ENCODE results near the gene NMNAT2. TPM values are rescaled to one million over a fixed set of nuclear protein-coding genes. Genes with fewer than 3 reads are reported as not detected.

The NMNAT2 gene
- total RNA-seq, 1 donor from 2014 or later: 1.7 TPM

- DNase-seq (ENCODE audit: extremely low spot score in 2 of 2): no peak
- intact Hi-C loops (cut with DNase I): loop anchor here (10.0 kb wide), 1 partner anchor 272 kb away; no protein-coding TSS in a partner anchor
- H3K27ac ChIP-seq: no peak overlapping the region
- TF ChIP-seq POLR2AphosphoS5 (IDR thresholded peaks at IDR 0.05; ENCODE audit: insufficient read depth in 1 of 2, low read depth in 1 of 2) (no peak), POLR2A (IDR thresholded peaks at IDR 0.05) (no peak), CTCF (IDR thresholded peaks at IDR 0.05) (no peak)
- H3K4me1 ChIP-seq: peaks cover 27% of the 10 kb centered on the region
- no peak overlapping the region for H3K4me3 ChIP-seq
- no peaks in the 10 kb centered on the region for H3K27me3 ChIP-seq
- H3K9me3 ChIP-seq: no peaks in the 10 kb centered on the region
- H3K36me3 ChIP-seq: no peaks in the 10 kb centered on the region
Measured at GRCh38 chr1:183237046-183237445, 181.1 kb downstream of the NMNAT2 start.

GRCh38 chr1:183236158-183236725 is 181.9 kb downstream of the NMNAT2 start:
- no peak for TF ChIP-seq CTCF (IDR thresholded peaks at IDR 0.05)
- TF ChIP-seq POLR2A (IDR thresholded peaks at IDR 0.05): no peak
- no peak for TF ChIP-seq POLR2AphosphoS5 (IDR thresholded peaks at IDR 0.05; ENCODE audit: insufficient read depth in 1 of 2, low read depth in 1 of 2)
- intact Hi-C loops (cut with DNase I): loop anchor here (10.0 kb wide), 1 partner anchor 271 kb away; no protein-coding TSS in a partner anchor
- H3K27ac ChIP-seq: peak overlapping the region; percentile 87
- no peaks in the 10 kb centered on the region for H3K27me3 ChIP-seq
- H3K9me3 ChIP-seq: no peaks in the 10 kb centered on the region
- H3K4me3 ChIP-seq: no peak overlapping the region
- peak in 1 of 2 donors; percentile 67 for DNase-seq (ENCODE audit: extremely low spot score in 2 of 2)
- no peaks in the 10 kb centered on the region for H3K36me3 ChIP-seq
- H3K4me1 ChIP-seq: peaks cover 23% of the 10 kb centered on the region

- DNase-seq (ENCODE audit: extremely low spot score in 2 of 2): no peak
- Histone ChIP-seq H3K27ac (peak overlapping the region; percentile 87), H3K27me3 (no peaks in the 10 kb centered on the region), H3K4me3 (peak overlapping the region; percentile 8 to 27), H3K4me1 (peaks cover 22% of the 10 kb centered on the region), H3K36me3 (no peaks in the 10 kb centered on the region), H3K9me3 (no peaks in the 10 kb centered on the region)
- intact Hi-C loops (cut with DNase I): loop anchor here (10.0 kb wide), 1 partner anchor 271 kb away; no protein-coding TSS in a partner anchor
- TF ChIP-seq POLR2A (IDR thresholded peaks at IDR 0.05): no peak
- no peak for TF ChIP-seq CTCF (IDR thresholded peaks at IDR 0.05)
- TF ChIP-seq POLR2AphosphoS5 (IDR thresholded peaks at IDR 0.05; ENCODE audit: insufficient read depth in 1 of 2, low read depth in 1 of 2): no peak
Measured at GRCh38 chr1:183235503-183235902, 182.7 kb downstream of the NMNAT2 start.

GRCh38 chr1:183234660-183235476 is 183.3 kb downstream of the NMNAT2 start:
- DNase-seq (ENCODE audit: extremely low spot score in 2 of 2): peak in 1 of 2 donors; percentile 98
- TF ChIP-seq POLR2A (IDR thresholded peaks at IDR 0.05): no peak
- TF ChIP-seq POLR2AphosphoS5 (IDR thresholded peaks at IDR 0.05; ENCODE audit: insufficient read depth in 1 of 2, low read depth in 1 of 2): peak; percentile 26 to 94
- peak; percentile 28 to 66 (median 45) for TF ChIP-seq CTCF (IDR thresholded peaks at IDR 0.05)
- Histone ChIP-seq H3K27me3 (no peaks in the 10 kb centered on the region), H3K9me3 (no peaks in the 10 kb centered on the region), H3K27ac (peak overlapping the region; percentile 87), H3K4me1 (peaks cover 22% of the 10 kb centered on the region), H3K36me3 (no peaks in the 10 kb centered on the region), H3K4me3 (peak overlapping the region; percentile 8 to 27)
- intact Hi-C loops (cut with DNase I): loop anchor here (10.0 kb wide), 1 partner anchor 270 kb away; no protein-coding TSS in a partner anchor
